OCI-LY3 (cell line): ENCODE measurements around the gene FAM50B.

ENCODE experiments used
- CTCF ChIP-seq: fragments of 200-600, 300-600 bp; sonication (generic); IDR thresholded peaks from 2 replicates; pipeline ENCODE4 v1.5.1; 2014; ENCODE audit warnings: antibody characterized with exemption, low read length, low read depth
- EZH2phosphoT487 ChIP-seq: fragments of 200-600 bp; shearing (Covaris generic); IDR thresholded peaks from 2 replicates; pipeline ENCODE4 v1.6.1; 2018; ENCODE audit warnings: antibody characterized with exemption, mixed run types, low read depth

- TF ChIP-seq CTCF (no peak), EZH2phosphoT487 (no peak)
Measured at GRCh38 chr6:3873051-3873450, 23.9 kb downstream of the FAM50B start.
